Measurements from ENCODE around the gene ITPKA. TPM values are rescaled to one million over a fixed set of nuclear protein-coding genes. Genes with fewer than 3 reads are reported as not detected.

Gene ITPKA
- total RNA-seq, 4 donors from 2014 or later: 0.41 to 1.3 TPM; not detected in 2

GRCh38 chr15:41546851-41547786 is 53.4 kb downstream of the ITPKA start:
- Histone ChIP-seq H3K9me3 (no peaks in the 10 kb centered on the region), H3K27ac (no peak overlapping the region), H3K27me3 (no peaks in the 10 kb centered on the region), H3K36me3 (no peaks in the 10 kb centered on the region), H3K4me3 (no peak overlapping the region), H3K4me1 (no peaks in the 10 kb centered on the region)
- no peak for DNase-seq
- intact Hi-C loops (cut with DNase I; ENCODE audit: low total_unique reads): no loop called here
- TF ChIP-seq POLR2A (IDR thresholded peaks at IDR 0.05) (no peak), CTCF (IDR thresholded peaks at IDR 0.05) (no peak)

GRCh38 chr15:41550066-41550775 is 56.5 kb downstream of the ITPKA start:
- H3K9me3 ChIP-seq: no peaks in the 10 kb centered on the region
- no peak overlapping the region for H3K4me3 ChIP-seq
- H3K4me1 ChIP-seq: no peaks in the 10 kb centered on the region
- no peaks in the 10 kb centered on the region for H3K36me3 ChIP-seq
- DNase-seq: no peak
- intact Hi-C loops (cut with DNase I; ENCODE audit: low total_unique reads): no loop called here
- H3K27me3 ChIP-seq: no peaks in the 10 kb centered on the region
- H3K27ac ChIP-seq: no peak overlapping the region
- TF ChIP-seq POLR2A (IDR thresholded peaks at IDR 0.05) (no peak), CTCF (IDR thresholded peaks at IDR 0.05) (no peak)

Small RNAs within 50 kb of the gene (small RNA-seq; reads per million reads assigned to genes)
- gene RNU6-1169P: not detected

Other genes starting within 250 kb of the ITPKA start
- gene OIP5, start 161.3 kb upstream of the ITPKA start, total RNA-seq: 10 to 100 TPM in 1 of 4 donors, not detected in 3; 11.0 TPM
- 100 to 1,000 TPM in 1 of 4 donors, 1 to 10 TPM in 1, not detected in 2; 1.0 to 101 TPM for gene NUSAP1, start 161.0 kb upstream of the ITPKA start, total RNA-seq
- 10 to 100 TPM in 2 of 4 donors, 1 to 10 TPM in 2; 2.1 to 25.0 (median 11.2) TPM for gene NDUFAF1, start 91.4 kb upstream of the ITPKA start, total RNA-seq
- gene RTF1, start 76.8 kb upstream of the ITPKA start, total RNA-seq: 10 to 100 TPM in 3 of 4 donors, 1 to 10 TPM in 1; 7.4 to 39.6 (median 24.2) TPM
- under 1 TPM in 2 of 4 donors, not detected in 2; 0.24 to 0.55 TPM for gene LTK, start 20.0 kb downstream of the ITPKA start, total RNA-seq
- gene RPAP1, start 50.4 kb downstream of the ITPKA start, total RNA-seq: 10 to 100 TPM in 3 of 4 donors, 1 to 10 TPM in 1; 3.8 to 42.5 (median 25.8) TPM
- gene TYRO3, start 65.3 kb downstream of the ITPKA start, total RNA-seq: 10 to 100 TPM in 3 of 4 donors, 1 to 10 TPM in 1; 6.5 to 34.8 (median 24.3) TPM
- 100 to 1,000 TPM in 2 of 4 donors, 10 to 100 TPM in 2; 54.8 to 156 (median 114) TPM for gene MGA, start 166.5 kb downstream of the ITPKA start, total RNA-seq